GM06990 (cell line): ENCODE measurements around the gene FMNL2.

Experiments
- DNase-seq: peaks from one replicate; pipeline ENCODE4 v3.0.0-alpha.2; 2011; ENCODE audit not compliant: insufficient read length; ENCODE audit errors: extremely low read depth
- H3K27me3 ChIP-seq: replicated peaks from 2 replicates; pipeline ENCODE4 v1.6.0; 2011; ENCODE audit warnings: low read length; ENCODE audit not compliant: control insufficient read depth, insufficient read depth
- H3K36me3 ChIP-seq: 2 replicates; pipeline ENCODE4 v1.5.1; 2011; ENCODE audit warnings: low read length; ENCODE audit not compliant: control insufficient read depth, insufficient read depth
- H3K4me3 ChIP-seq: replicated peaks from 2 replicates; pipeline ENCODE4 v1.5.1; 2011; ENCODE audit warnings: low read depth, mild to moderate bottlenecking, control low read depth, low read length
- CTCF ChIP-seq: IDR thresholded peaks from 2 replicates; pipeline ENCODE4 v1.5.1; 2011; ENCODE audit warnings: low read length, control low read depth, mild to moderate bottlenecking, inconsistent platforms; ENCODE audit not compliant: insufficient read depth, poor library complexity, severe bottlenecking

FMNL2 gene

GRCh38 chr2:152546230-152546837 lies 211.4 kb downstream of the FMNL2 start:
- H3K27me3 ChIP-seq: no peaks in the 10 kb centered on the region
- no peaks in the 10 kb centered on the region for H3K36me3 ChIP-seq
- no peak for DNase-seq
- H3K4me3 ChIP-seq: no peak overlapping the region
- no peak for TF ChIP-seq CTCF

GRCh38 chr2:152548111-152548875 lies 213.3 kb downstream of the FMNL2 start:
- Histone ChIP-seq H3K4me3 (no peak overlapping the region), H3K36me3 (no peaks in the 10 kb centered on the region), H3K27me3 (no peaks in the 10 kb centered on the region)
- no peak for TF ChIP-seq CTCF
- DNase-seq: no peak

- Histone ChIP-seq H3K4me3 (no peak overlapping the region), H3K36me3 (no peaks in the 10 kb centered on the region), H3K27me3 (no peaks in the 10 kb centered on the region)
- TF ChIP-seq CTCF: no peak
- no peak for DNase-seq
These were observed 214.0 kb downstream of the FMNL2 start for GRCh38 chr2:152548996-152549395.

- DNase-seq: no peak
- H3K36me3 ChIP-seq: no peaks in the 10 kb centered on the region
These were observed 214.4 kb downstream of the FMNL2 start for GRCh38 chr2:152549423-152549822.

GRCh38 chr2:152550386-152550785 lies 215.4 kb downstream of the FMNL2 start:
- TF ChIP-seq CTCF: no peak
- Histone ChIP-seq H3K4me3 (no peak overlapping the region), H3K27me3 (no peaks in the 10 kb centered on the region), H3K36me3 (no peaks in the 10 kb centered on the region)
- DNase-seq: no peak

More at GRCh38 chr2:152549423-152549822, 214.4 kb downstream of the FMNL2 start:
- Histone ChIP-seq H3K4me3 (no peak overlapping the region), H3K27me3 (no peaks in the 10 kb centered on the region)
- TF ChIP-seq CTCF: no peak
